H1 (cell line): ENCODE measurements around the gene TMEM121B. TPM values are rescaled to one million over a fixed set of nuclear protein-coding genes. Genes with fewer than 3 reads are reported as not detected.

Source experiments
- CTCF ChIA-PET: fragments of 300-600 bp; sonication (Branson Sonifier 250); formaldehyde crosslinking; loops from one replicate; lab custom pipeline; 2021; ENCODE audit not compliant: partially characterized antibody; lab: Charles Lee
- POLR2A ChIA-PET: fragments of 300-600 bp; sonication (Branson Sonifier 250); formaldehyde crosslinking; loops from one replicate; lab custom pipeline; 2021; ENCODE audit warnings: inconsistent platforms; ENCODE audit not compliant: partially characterized antibody; lab: Charles Lee
- DNase-seq, 2 experiments: peaks; one replicate each; pipeline versions ENCODE4 v3.0.0 to v3.0.0-alpha.2; 2010 to 2022; ENCODE audit warnings: low spot score in 2 of 2, low read depth in 1 of 2, mixed read lengths in 1 of 2
- FAIRE-seq: peaks from 2 replicates; lab custom pipeline; 2011; peaks lifted over from hg19 to GRCh38; lab: Jason Lieb, UNC
- H2AFZ ChIP-seq: 2 replicates; pipeline ENCODE4 v1.8.1; 2012; ENCODE audit warnings: low read length, inconsistent platforms
- H2AK5ac ChIP-seq: 2 replicates; pipeline ENCODE4 v1.6.1; 2013; ENCODE audit warnings: low read depth, low read length
- H2BK120ac ChIP-seq: replicated peaks from 2 replicates; pipeline ENCODE3; 2013; ENCODE audit warnings: low read depth, low read length, inconsistent platforms
- H2BK12ac ChIP-seq: 2 replicates; pipeline ENCODE4 v1.6.1; 2013; ENCODE audit warnings: low read depth, low read length
- H2BK15ac ChIP-seq: 2 replicates; pipeline ENCODE4 v1.6.1; 2013; ENCODE audit warnings: low read length
- H2BK20ac ChIP-seq: 2 replicates; pipeline ENCODE4 v1.6.1; 2013; ENCODE audit warnings: low read length
- H2BK5ac ChIP-seq: 2 replicates; pipeline ENCODE4 v1.6.1; 2013; ENCODE audit warnings: low read depth, low read length
- H3K14ac ChIP-seq: 2 replicates; pipeline ENCODE4 v1.6.1; 2013; ENCODE audit warnings: inconsistent platforms; ENCODE audit not compliant: insufficient read length
- H3K18ac ChIP-seq: 2 replicates; pipeline ENCODE4 v1.6.1; 2013; ENCODE audit warnings: low read length; ENCODE audit errors: extremely low read depth
- H3K23ac ChIP-seq: 2 replicates; pipeline ENCODE4 v1.6.1; 2013; ENCODE audit warnings: inconsistent platforms; ENCODE audit not compliant: insufficient read length
- H3K23me2 ChIP-seq: 2 replicates; pipeline ENCODE4 v1.6.1; 2013; ENCODE audit warnings: low read depth, low read length
- H3K27ac ChIP-seq: 2 replicates; pipeline ENCODE4 v1.6.1; 2011; ENCODE audit warnings: low read depth, low read length, inconsistent platforms
- H3K27me3 ChIP-seq, 4 experiments: replicated peaks in 1 of 4; 1 replicate in 1 of 4; 2 replicates in 3 of 4; pipeline versions ENCODE4 v1.6.1 to v1.8.1; 2011 to 2013; ENCODE audit warnings: low read length in 3 of 4, mild to moderate bottlenecking in 3 of 4, inconsistent platforms in 2 of 4, mixed read lengths in 2 of 4, moderate library complexity in 1 of 4; ENCODE audit not compliant: control insufficient read depth in 3 of 4, insufficient read depth in 3 of 4; ENCODE audit errors: extremely low read depth in 1 of 4
- H3K36me3 ChIP-seq, 4 experiments: 2 replicates each; pipeline versions ENCODE4 v1.6.1 to v1.8.1; 2011 to 2013; ENCODE audit warnings: mild to moderate bottlenecking in 4 of 4, low read length in 3 of 4, moderate library complexity in 2 of 4, control low read depth in 1 of 4, inconsistent platforms in 1 of 4; ENCODE audit not compliant: insufficient read depth in 4 of 4, control insufficient read depth in 2 of 4
- H3K4ac ChIP-seq: replicated peaks from 2 replicates; pipeline ENCODE3; 2013; ENCODE audit warnings: low read length, low read depth, mixed read lengths, inconsistent platforms; ENCODE audit not compliant: insufficient read length
- H3K4me1 ChIP-seq, 4 experiments: replicated peaks in 1 of 4; 1 replicate in 1 of 4; 2 replicates in 3 of 4; pipeline versions ENCODE4 v1.6.1 to v1.8.1; 2011 to 2013; ENCODE audit warnings: low read length in 3 of 4, inconsistent platforms in 2 of 4, mixed read lengths in 1 of 4; ENCODE audit not compliant: insufficient read depth in 4 of 4, control insufficient read depth in 3 of 4
- H3K4me2 ChIP-seq, 2 experiments: 2 replicates each; pipeline versions ENCODE4 v1.6.1 to v1.8.1; 2011 to 2013; ENCODE audit warnings: low read depth in 2 of 2, low read length in 2 of 2, control low read depth in 1 of 2, inconsistent platforms in 1 of 2, mild to moderate bottlenecking in 1 of 2; ENCODE audit not compliant: insufficient read depth in 1 of 2
- H3K4me3 ChIP-seq, 4 experiments: fragments of 200-600, 300-600 bp in 1 of 4; sonication (generic), shearing (Covaris generic), sonication (Bioruptor Twin) in 1 of 4; 2 replicates each; pipeline versions ENCODE4 v1.5.1 to v1.8.1; 2011 to 2016; ENCODE audit warnings: low read length in 4 of 4, low read depth in 3 of 4, control low read depth in 2 of 4, inconsistent platforms in 2 of 4, mild to moderate bottlenecking in 2 of 4, mixed read lengths in 1 of 4, moderate library complexity in 1 of 4; ENCODE audit not compliant: insufficient read depth in 2 of 4; ENCODE audit errors: extremely low read depth in 1 of 4
- H3K56ac ChIP-seq: replicated peaks from 2 replicates; pipeline ENCODE3; 2013; ENCODE audit warnings: low read depth, mild to moderate bottlenecking, mixed read lengths, low read length, inconsistent platforms; ENCODE audit not compliant: insufficient read length
- H3K79me1 ChIP-seq: 2 replicates; pipeline ENCODE4 v1.6.1; 2013; ENCODE audit warnings: low read depth, low read length, control low read depth
- H3K79me2 ChIP-seq, 2 experiments: 2 replicates each; pipeline versions ENCODE4 v1.6.1 to v1.8.1; 2012 to 2013; ENCODE audit warnings: low read length in 2 of 2, mild to moderate bottlenecking in 2 of 2, inconsistent platforms in 1 of 2; ENCODE audit not compliant: insufficient read depth in 2 of 2, control insufficient read depth in 1 of 2
- H3K9ac ChIP-seq, 4 experiments: replicated peaks in 1 of 4; 1 replicate in 1 of 4; 2 replicates in 3 of 4; pipeline versions ENCODE4 v1.6.1 to v1.8.1; 2011 to 2013; ENCODE audit warnings: low read depth in 3 of 4, low read length in 3 of 4, control low read depth in 2 of 4, mild to moderate bottlenecking in 2 of 4, moderate library complexity in 2 of 4, inconsistent platforms in 1 of 4; ENCODE audit errors: extremely low read depth in 1 of 4
- H3K9me3 ChIP-seq, 2 experiments: 2 replicates each; pipeline versions ENCODE4 v1.6.1 to v1.8.1; 2012 to 2013; ENCODE audit warnings: mild to moderate bottlenecking in 2 of 2, moderate library complexity in 2 of 2, control low read depth in 1 of 2, inconsistent platforms in 1 of 2, low read depth in 1 of 2, low read length in 1 of 2, mixed read lengths in 1 of 2; ENCODE audit not compliant: insufficient read depth in 2 of 2
- H4K20me1 ChIP-seq, 2 experiments: replicated peaks in 1 of 2; 2 replicates each; pipeline versions ENCODE3 to v1.8.1; 2011 to 2013; ENCODE audit warnings: inconsistent platforms in 2 of 2, low read length in 2 of 2, mild to moderate bottlenecking in 1 of 2; ENCODE audit not compliant: insufficient read depth in 2 of 2, control insufficient read depth in 1 of 2
- H4K5ac ChIP-seq: 2 replicates; pipeline ENCODE4 v1.6.1; 2013; ENCODE audit warnings: low read length, low read depth, mixed read lengths, inconsistent platforms; ENCODE audit not compliant: insufficient read length
- H4K8ac ChIP-seq: 2 replicates; pipeline ENCODE4 v1.8.0; 2013; ENCODE audit warnings: mild to moderate bottlenecking, moderate library complexity, low read length, inconsistent platforms; ENCODE audit not compliant: insufficient read depth; ENCODE audit errors: extremely low read depth
- H4K91ac ChIP-seq: replicated peaks from 2 replicates; pipeline ENCODE3; 2013; ENCODE audit warnings: low read length, mixed read lengths, inconsistent platforms; ENCODE audit not compliant: insufficient read length
- BRCA1 ChIP-seq: IDR thresholded peaks from 2 replicates; pipeline ENCODE4 v1.6.1; 2012; ENCODE audit warnings: low read depth, low read length, improper control_type of control experiment
- CBX5 ChIP-seq: fragments of 300-800, 300-1000 bp; sonication (generic); IDR thresholded peaks from 2 replicates; pipeline ENCODE4 v1.7.1; 2016; ENCODE audit warnings: antibody characterized with exemption, low read length, low read depth
- CEBPB ChIP-seq: IDR thresholded peaks from 2 replicates; pipeline ENCODE4 v1.6.1; 2012; ENCODE audit warnings: low read depth, low read length
- CHD1 ChIP-seq: IDR thresholded peaks from 2 replicates; pipeline ENCODE4 v1.6.1; 2012; ENCODE audit warnings: low read depth, low read length, improper control_type of control experiment
- CTBP2 ChIP-seq: IDR thresholded peaks from 2 replicates; pipeline ENCODE4 v1.7.0; 2011; ENCODE audit warnings: borderline replicate concordance, mild to moderate bottlenecking, moderate library complexity, mixed read lengths, low read length; ENCODE audit not compliant: insufficient read depth, insufficient read length
- E2F6 ChIP-seq: IDR thresholded peaks from 2 replicates; pipeline ENCODE4 v1.6.1; 2012; ENCODE audit warnings: inconsistent platforms
- EP300 ChIP-seq, 2 experiments: IDR thresholded peaks; 1 replicate in 1 of 2; 2 replicates in 1 of 2; pipeline ENCODE4 v1.6.1; 2011 to 2012; ENCODE audit warnings: low read depth in 2 of 2, low read length in 2 of 2, mild to moderate bottlenecking in 2 of 2, borderline replicate concordance in 1 of 2, inconsistent platforms in 1 of 2, moderate library complexity in 1 of 2
- EZH2 ChIP-seq: fragments of 200-600 bp; sonication (generic); IDR thresholded peaks from 2 replicates; pipeline ENCODE4 v1.7.1; 2012; ENCODE audit warnings: low read depth, mild to moderate bottlenecking, moderate library complexity, low read length, inconsistent platforms; ENCODE audit not compliant: severe bottlenecking
- FOSL1 ChIP-seq: IDR thresholded peaks from 2 replicates; pipeline ENCODE4 v1.6.1; 2011; ENCODE audit warnings: mild to moderate bottlenecking, low read depth, low read length, moderate library complexity; ENCODE audit not compliant: insufficient read depth
- JUN ChIP-seq: IDR thresholded peaks from 2 replicates; pipeline ENCODE4 v1.6.1; 2011; ENCODE audit warnings: low read depth, mild to moderate bottlenecking, improper control_type of control experiment, low read length
- MAFK ChIP-seq: IDR thresholded peaks from 2 replicates; pipeline ENCODE4 v1.6.1; 2012; ENCODE audit warnings: low read depth, mild to moderate bottlenecking, improper control_type of control experiment, low read length
- TBP ChIP-seq: IDR thresholded peaks from 2 replicates; pipeline ENCODE4 v1.6.1; 2011; ENCODE audit warnings: low read depth, low read length, improper control_type of control experiment
- WGBS, 2 experiments: shearing (Covaris generic) in 1 of 2; methylation state at CpG; one replicate each; pipeline versions ENCODE4 v1.1.6 to v1.1.7; 2013 to 2015; ENCODE audit warnings: low lambda C conversion rate in 2 of 2, mixed read lengths in 2 of 2, inconsistent platforms in 1 of 2, low coverage in 1 of 2, missing lambda C conversion rate in 1 of 2; ENCODE audit not compliant: insufficient replicate concordance in 2 of 2, insufficient coverage in 1 of 2, insufficient read length in 1 of 2; ENCODE audit errors: extremely low coverage in 1 of 2, missing lambda C conversion rate in 1 of 2; 5-methylcytosine and 5-hydroxymethylcytosine counted together
- polyA plus RNA-seq, 7 experiments: library from polyadenylated mRNA; depleted of rRNA in 3 of 7; stranded (reverse) in 5 of 7; unstranded in 2 of 7; fragments of >200 nt in 5 of 7; fragments of 200-250 nt in 2 of 7; gene quantifications; 1 replicate in 5 of 7; 2 replicates in 1 of 7; 4 replicates in 1 of 7; pipeline versions ENCODE4 v1.2.1 to v1.2.3, GENCODE V29; 2011 to 2013; ENCODE audit warnings: missing spikeins in 2 of 7, mixed read lengths in 2 of 7
- total RNA-seq: library from RNA; stranded (reverse); fragmentation: NEBNext Ultra II Directional; extraction: Animal tissue kit (Norgen Biotek cat#: 25700); gene quantifications from 2 replicates; pipeline ENCODE4 v1.2.1, GENCODE V29; 2021
- TF ChIP-seq, protein P1 (sequence below): IDR thresholded peaks from 2 replicates; pipeline ENCODE4 v1.6.1; 2012; ENCODE audit warnings: inconsistent platforms

TMEM121B gene
- total and polyA plus RNA-seq, 2 of the 8 experiments (the other 6 are each of a cell fraction or from before 2014, with no cell fraction given), result 4.3 to 6.9 TPM

DNA sequence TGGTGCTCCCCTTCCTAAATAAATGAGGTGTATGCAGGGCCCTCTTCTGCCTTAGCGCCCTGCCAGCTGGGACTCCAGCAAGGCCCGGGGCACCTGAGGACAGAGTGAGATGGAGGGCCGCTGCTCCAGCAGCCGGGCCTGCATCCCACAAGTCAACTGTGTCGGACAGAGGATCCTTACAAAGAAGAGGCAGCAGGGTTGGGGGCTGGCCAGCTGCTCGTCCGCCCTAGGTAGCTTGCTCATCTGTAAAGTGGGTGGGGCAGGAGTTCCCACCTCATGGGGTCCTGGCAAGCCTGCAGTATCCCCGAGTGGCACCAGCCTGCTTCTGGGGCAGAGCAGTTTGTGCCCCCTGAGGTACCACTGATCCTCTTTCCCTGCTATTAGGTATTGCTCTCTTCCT is 7.6 kb downstream of the TMEM121B start:
- no peak overlapping the region for H4K91ac ChIP-seq
- no peak overlapping the region for H3K14ac ChIP-seq
- no peak for DNase-seq
- H2BK20ac ChIP-seq, result no peak overlapping the region
- no peak overlapping the region for H2BK5ac ChIP-seq
- H3K9me3 ChIP-seq, result no peaks in the 10 kb centered on the region
- H3K23ac ChIP-seq, result no peak overlapping the region
- H3K4me3 ChIP-seq, result no peak overlapping the region
- no peak for FAIRE-seq
- no peak overlapping the region for H3K56ac ChIP-seq
- H2AFZ ChIP-seq, result no peak overlapping the region
- H3K18ac ChIP-seq, result no peak overlapping the region
- H4K5ac ChIP-seq, result no peak overlapping the region
- H2BK120ac ChIP-seq, result no peak overlapping the region
- no peaks in the 10 kb centered on the region for H3K23me2 ChIP-seq
- no peaks in the 10 kb centered on the region for H3K79me2 ChIP-seq
- H4K8ac ChIP-seq, result no peak overlapping the region
- WGBS, 2 experiments, result 97% methylated on average over 8 of the region's 8 CpGs; no CpG with 5 or more reads in 1 of the 2 experiments
- H3K4me2 ChIP-seq, result no peak overlapping the region
- peaks cover 0 to 7% (median 0%) of the 10 kb centered on the region in 4 experiments; a peak in 1 of 8 replicates for H3K36me3 ChIP-seq
- H3K79me1 ChIP-seq, result 0 out of 2 replicates have a peak, but pooled peaks cover 4% of the 10 kb centered on the region
- H3K27me3 ChIP-seq, result peaks cover 0 to 1% (median 0%) of the 10 kb centered on the region in 4 experiments; a peak in 1 of 7 replicates
- no peak overlapping the region for H3K9ac ChIP-seq
- H2BK15ac ChIP-seq, result no peak overlapping the region
- ChIA-PET POLR2A (no interaction called here), CTCF (interaction anchor here (1.3 kb wide), 1 partner anchor 14 kb away, joined by 3 read pairs; no protein-coding TSS in a partner anchor)
- no peak overlapping the region for H2BK12ac ChIP-seq
- H2AK5ac ChIP-seq, result no peak overlapping the region
- H3K4ac ChIP-seq, result no peak overlapping the region
- peaks cover 2 to 4% (median 4%) of the 10 kb centered on the region in 4 experiments; a peak in 4 of 7 replicates for H3K4me1 ChIP-seq
- H3K27ac ChIP-seq, result no peak overlapping the region
- H4K20me1 ChIP-seq, result peaks cover 0 to 2% of the 10 kb centered on the region in 2 experiments
- TF ChIP-seq TBP, result no peak
- TF ChIP-seq JUN, result no peak
- TF ChIP-seq EP300 (IDR thresholded peaks at IDR 0.05; ENCODE audit: borderline replicate concordance in 1 of 2, low read depth in 2 of 2, low read length in 2 of 2), result no peak
- TF ChIP-seq BRCA1, result no peak
- TF ChIP-seq FOSL1, result no peak
- TF ChIP-seq MAFK, result no peak
- TF ChIP-seq, protein P1, sequence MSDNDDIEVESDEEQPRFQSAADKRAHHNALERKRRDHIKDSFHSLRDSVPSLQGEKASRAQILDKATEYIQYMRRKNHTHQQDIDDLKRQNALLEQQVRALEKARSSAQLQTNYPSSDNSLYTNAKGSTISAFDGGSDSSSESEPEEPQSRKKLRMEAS, result no peak
- TF ChIP-seq CBX5, result no peak
- TF ChIP-seq E2F6, result no peak
- no peak for TF ChIP-seq EZH2
- no peak for TF ChIP-seq CEBPB
- TF ChIP-seq CTBP2, result no peak
- no peak for TF ChIP-seq CHD1
